GM12873 (cell line): ENCODE measurements around the gene FBXO42.

ENCODE experiments used
- TF ChIP-seq, protein P1 (sequence below): IDR thresholded peaks from 2 replicates; pipeline ENCODE4 v1.5.1; 2012; ENCODE audit warnings: low read depth, mild to moderate bottlenecking, moderate library complexity, low read length, control low read depth; ENCODE audit not compliant: insufficient read depth; ENCODE audit errors: missing control alignments

FBXO42 gene

DNA sequence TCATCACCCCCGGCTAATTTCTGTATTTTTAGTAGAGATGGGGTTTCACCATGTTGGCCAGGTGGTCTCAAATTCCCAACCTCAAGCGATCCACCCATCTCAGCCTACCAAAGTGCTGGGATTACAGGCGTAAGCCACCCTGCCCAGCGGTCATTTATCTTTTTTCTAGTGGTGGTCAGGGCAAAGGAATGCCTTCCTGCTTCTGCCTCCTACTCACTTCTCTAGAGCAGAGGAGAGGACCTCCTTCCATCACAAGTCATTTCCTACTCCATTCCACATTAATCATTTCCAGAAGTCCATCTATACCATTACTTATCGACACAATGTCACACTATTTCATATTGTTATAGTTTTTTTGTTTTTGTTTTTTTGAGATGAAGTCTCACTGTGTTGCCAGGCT, 13.3 kb downstream of the FBXO42 start:
- TF ChIP-seq, protein P1, sequence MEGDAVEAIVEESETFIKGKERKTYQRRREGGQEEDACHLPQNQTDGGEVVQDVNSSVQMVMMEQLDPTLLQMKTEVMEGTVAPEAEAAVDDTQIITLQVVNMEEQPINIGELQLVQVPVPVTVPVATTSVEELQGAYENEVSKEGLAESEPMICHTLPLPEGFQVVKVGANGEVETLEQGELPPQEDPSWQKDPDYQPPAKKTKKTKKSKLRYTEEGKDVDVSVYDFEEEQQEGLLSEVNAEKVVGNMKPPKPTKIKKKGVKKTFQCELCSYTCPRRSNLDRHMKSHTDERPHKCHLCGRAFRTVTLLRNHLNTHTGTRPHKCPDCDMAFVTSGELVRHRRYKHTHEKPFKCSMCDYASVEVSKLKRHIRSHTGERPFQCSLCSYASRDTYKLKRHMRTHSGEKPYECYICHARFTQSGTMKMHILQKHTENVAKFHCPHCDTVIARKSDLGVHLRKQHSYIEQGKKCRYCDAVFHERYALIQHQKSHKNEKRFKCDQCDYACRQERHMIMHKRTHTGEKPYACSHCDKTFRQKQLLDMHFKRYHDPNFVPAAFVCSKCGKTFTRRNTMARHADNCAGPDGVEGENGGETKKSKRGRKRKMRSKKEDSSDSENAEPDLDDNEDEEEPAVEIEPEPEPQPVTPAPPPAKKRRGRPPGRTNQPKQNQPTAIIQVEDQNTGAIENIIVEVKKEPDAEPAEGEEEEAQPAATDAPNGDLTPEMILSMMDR, result no peak

DNA sequence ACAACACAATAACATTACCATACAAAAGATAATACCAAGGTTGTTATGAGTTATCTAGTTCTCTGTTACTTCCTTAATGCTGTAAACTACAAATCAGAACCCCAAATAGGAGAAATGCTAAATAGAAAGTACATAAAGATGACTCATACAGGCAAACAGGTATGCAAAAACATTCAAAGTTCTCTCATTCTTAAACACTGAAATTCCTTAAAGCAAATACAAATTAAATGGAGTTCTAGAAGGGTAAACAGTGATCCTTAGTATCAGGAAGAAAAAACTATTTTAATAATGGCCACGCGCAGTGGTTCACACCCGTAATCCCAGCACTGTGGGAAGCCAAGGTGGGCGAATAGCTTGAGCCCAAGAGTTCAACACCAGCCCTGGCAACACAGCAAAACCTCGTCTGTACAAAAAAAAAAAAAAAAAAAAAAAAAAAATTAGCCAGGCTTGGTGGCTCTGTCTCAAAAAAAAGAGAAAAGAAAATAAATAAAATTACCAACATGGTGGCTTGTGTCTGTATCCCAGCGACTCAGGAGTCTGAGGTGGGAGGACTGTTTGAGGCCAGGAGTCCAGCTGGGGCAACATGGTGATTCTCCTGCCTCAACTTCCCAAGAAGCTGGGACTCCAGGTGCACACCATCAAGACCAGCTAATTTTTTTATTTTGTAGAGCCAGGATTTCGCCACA, 17.5 kb downstream of the FBXO42 start:
- TF ChIP-seq, protein P1, result no peak

DNA sequence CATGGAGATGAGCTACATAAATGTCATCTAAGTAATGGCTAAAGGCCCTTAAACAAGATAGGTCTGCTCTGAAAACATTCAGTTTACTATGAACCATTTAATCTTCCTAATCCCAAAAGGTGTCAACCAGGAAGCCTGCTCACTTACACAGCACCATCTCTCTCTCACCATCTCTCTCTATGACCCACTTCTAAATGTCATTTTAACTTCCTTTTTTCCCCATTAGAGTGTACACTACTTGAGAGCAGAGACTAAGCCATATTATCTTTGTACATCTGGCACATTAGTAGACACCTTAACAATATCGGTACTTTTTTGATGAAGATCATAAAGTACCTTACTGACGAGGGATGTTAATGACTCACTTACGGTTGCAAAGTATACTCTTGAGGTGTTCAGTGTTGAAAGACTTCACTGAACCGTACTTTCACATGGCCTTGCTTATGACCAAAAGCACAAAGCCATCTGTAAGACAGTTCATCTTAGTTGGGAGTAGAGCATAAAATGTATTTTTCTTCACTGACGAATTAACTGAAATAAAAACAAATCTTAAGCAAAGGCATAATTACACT, 25.4 kb downstream of the FBXO42 start:
- TF ChIP-seq, protein P1, result no peak

DNA sequence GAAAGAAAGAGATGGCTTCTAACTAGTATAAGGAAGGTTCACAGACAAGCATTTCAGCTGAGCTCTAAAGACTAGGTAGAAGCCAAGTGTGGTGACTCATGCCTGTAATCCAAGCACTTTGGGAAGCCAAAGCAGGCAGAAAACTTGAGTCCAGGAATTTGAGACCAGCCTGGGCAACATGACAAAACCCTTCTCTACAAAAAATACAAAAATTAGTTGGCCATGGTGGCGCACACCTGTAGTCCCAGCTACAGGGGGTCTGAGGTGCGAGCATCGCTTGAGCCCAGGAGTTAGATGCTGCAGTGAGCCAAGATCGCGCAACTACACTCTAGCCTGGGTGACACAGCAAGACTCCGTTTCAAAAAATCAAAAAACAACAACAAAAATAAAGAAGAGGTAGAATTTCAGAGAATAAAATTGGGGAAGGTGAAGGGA, 27.8 kb downstream of the FBXO42 start:
- TF ChIP-seq, protein P1, result no peak

DNA sequence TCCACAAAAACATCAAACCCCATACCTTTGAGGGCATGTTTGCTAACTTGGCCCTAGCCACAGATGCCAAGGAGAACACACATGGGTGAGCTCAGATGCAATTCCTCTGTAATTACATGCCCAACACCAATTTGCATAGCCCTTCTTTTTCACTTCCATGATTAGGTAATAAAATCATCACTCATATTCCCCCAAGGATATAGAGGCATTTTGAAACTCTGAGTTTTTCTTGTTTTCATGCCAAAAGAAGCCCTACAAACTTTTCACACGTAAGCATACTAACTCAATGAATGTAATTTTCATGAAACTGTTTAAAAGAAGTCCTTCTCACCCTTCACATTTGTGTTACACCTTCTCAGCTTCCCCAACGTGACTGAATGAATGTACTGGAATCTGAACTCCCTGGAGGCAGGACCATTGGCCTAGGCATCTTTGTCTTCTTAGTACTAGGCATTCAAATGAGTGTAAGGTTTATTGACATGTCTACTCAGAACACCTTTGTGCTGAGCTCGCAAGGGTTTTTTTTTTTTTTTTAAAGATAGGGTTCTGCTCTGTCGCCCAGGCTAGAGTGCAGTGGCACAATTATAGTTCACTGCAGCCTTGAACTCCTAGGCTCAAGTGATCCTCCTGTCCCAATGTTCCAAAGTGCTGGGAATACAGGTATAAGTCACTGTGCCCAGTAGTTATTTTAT, 31.0 kb downstream of the FBXO42 start:
- TF ChIP-seq, protein P1, result no peak

DNA sequence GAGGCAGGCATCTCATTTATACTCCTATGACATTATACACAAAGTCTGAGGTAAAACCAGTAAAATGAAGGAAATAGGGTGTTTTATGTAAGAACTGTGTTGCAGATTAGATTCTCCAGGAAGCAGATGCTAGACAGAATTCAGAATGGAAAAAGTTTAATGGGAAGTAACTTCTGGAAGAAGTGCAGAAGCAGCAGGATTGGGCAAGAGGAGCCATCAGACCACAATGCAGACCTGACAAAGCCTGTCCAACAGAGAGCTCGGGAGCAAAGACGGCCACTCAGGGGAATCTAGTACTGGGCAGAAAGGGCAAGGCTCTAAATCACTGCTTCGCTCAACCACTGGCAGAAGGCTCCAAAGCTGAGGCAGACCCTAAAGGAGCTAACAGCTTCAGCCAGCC, 33.7 kb downstream of the FBXO42 start:
- TF ChIP-seq, protein P1, result no peak

DNA sequence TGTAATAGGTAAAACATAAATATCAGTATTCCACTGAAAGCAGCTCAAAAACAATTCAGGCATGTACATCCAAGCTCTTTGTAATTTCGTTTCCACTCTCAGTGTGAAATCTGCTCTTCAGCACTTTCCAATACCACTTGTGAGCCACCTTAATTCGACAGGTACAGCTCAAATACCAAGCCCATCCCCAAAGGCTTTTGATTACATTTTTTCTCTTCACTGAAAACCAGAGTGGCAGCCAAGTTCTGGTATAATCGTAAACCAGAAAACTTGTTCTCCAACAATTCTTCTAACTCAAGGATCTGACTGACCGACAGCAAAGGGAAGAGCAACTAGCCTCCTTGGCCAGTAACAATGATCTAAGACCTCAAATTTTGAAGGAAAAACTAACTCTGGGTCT, 36.8 kb downstream of the FBXO42 start:
- TF ChIP-seq, protein P1, result no peak
